Measurements from ENCODE around the gene ZACN. TPM values are rescaled to one million over a fixed set of nuclear protein-coding genes. Genes with fewer than 3 reads are reported as not detected.

Gene ZACN
- total RNA-seq, 1 donor from 2014 or later, result not detected

DNA sequence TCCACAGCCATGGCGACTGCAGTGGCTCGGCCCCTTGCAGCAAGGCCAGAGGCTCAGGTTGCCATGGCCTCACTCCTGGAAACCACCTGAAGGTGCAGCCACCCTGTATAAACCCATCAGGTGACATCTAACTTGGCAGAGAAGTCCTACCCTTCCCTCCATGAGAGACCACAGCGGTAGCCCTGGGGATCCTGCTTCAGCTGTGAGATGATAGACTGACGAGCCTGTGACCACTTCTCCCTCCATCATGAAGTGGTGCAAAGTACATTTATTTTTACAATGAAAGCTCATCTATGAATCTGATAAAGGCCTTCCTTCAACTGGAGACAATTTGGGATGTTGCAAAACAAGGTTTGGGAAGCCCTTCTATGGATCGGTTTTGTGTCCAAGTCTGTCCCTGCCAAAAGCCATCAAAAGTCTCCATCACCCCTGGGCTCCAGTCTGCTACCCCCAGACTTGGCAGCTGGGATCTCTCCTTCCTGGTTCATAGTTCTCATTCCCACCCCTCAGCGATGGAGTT lies 1.8 kb downstream of the ZACN start:
- DNase-seq (ENCODE audit: low spot score in 2 of 2), result no peak
- FAIRE-seq, result no peak

DNA sequence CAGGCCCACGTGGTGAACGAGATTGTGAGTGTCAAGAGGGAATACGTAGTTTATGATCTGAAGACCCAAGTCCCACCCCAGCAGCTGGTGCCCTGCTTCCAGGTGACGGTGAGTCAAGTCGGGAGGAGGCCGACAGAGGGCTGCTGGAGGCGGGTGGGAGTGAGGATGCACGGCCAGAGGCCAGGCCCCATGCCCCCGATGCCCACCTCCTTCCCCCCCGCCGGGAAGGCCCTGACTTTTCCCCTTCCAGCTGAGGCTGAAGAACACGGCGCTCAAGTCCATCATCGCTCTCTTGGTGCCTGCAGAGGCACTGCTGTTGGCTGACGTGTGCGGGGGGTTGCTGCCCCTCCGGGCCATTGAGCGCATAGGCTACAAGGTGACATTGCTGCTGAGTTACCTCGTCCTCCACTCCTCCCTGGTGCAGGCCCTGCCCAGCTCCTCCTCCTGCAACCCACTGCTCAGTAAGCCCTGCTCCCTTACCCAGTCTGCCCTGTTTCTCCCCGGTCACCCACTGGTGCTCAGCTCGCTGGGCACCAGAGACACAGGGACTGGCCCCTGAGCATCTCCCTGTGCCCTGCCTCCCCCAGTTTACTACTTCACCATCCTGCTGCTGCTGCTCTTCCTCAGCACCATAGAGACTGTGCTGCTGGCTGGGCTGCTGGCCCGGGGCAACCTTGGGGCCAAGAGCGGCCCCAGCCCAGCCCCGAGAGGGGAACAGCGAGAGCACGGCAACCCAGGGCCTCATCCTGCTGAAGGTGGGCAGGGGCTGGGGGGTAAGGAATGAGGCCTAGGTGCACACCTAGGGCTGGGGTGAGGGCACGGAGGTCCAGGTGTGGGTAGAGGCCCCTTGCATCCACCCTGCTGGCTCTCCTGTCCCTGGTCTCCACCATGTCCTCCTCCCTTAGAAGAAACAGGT lies 2.6 kb downstream of the ZACN start:
- DNase-seq (ENCODE audit: low spot score in 2 of 2) (no peak), FAIRE-seq (no peak)

DNA sequence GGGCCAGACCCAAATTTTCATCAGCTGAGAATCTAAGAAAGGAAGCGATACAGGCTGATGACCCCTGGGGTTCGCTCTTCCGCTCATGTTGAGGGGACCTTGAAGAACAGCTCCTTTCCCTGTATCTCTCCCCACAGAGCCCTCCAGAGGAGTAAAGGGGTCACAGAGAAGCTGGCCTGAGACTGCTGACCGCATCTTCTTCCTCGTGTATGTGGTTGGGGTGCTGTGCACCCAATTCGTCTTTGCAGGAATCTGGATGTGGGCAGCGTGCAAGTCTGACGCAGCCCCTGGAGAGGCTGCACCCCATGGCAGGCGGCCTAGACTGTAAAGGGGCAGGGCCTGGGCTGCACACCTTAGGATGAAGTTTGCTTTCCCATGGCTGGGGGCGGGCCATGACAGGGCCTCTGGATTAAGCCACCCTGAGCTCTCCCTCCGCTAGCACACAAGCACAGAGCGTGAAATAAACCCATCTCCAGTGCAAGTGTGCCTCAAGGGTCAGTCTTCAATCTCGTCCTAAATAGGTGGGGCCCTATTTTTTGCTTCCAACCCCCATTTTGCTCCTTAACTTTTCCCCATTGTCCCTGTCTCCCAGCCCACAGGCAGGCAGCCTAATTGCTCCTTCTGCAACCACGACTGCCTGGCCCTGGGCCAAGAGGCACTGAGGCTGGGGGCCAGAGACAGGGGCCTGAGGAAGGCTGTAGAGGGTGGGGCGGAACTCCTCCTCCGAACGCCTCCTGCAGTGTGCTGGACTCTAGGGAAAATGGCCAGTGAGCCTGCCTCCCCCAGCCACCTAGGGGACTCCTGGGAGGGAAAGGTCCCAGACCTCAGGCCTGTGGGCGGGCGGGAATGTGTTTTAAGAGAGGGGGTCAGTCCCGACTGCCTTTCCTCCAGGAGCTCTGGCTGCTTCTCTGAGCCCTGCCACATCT lies 3.6 kb downstream of the ZACN start:
- FAIRE-seq (no peak), DNase-seq (ENCODE audit: low spot score in 2 of 2) (no peak)

GRCh38 chr17:76083536-76084182 lies 4.7 kb downstream of the ZACN start:
- no peak for FAIRE-seq
- no peak for DNase-seq (ENCODE audit: low spot score in 2 of 2)

DNA sequence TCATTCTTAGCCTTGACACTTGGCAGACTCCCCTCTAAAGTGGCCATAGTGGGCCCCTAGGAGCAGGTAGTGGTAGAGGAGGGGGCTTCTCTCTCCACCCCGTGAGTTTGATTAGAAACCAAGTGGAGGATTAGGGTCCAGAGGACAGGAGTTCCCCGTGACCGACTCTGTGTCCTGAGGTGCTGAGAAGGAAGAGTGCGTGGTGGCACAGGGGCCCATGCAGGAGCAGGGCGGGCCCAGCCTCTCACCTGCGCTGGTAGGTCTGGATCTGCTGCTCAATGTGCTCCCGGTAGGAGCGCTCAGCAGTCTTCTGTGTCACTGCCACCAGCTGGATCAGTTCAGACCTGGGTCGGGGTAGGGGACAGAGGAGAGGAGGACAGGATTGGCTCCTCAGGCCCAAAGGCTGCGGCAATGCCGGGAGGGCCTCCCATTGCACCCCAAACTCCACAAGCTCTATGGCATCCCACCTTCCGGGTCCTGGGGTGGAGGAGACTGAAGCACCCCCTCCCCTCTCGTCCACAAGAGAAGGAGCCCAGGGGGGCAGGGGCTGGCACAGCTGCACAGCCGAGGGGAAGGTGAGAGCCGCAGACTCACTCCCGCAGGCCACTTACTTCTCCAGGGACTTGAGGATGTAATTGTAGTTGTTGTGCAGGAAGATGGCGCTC lies 6.2 kb downstream of the ZACN start:
- DNase-seq (ENCODE audit: low spot score in 2 of 2), result no peak
- FAIRE-seq, result no peak

DNA sequence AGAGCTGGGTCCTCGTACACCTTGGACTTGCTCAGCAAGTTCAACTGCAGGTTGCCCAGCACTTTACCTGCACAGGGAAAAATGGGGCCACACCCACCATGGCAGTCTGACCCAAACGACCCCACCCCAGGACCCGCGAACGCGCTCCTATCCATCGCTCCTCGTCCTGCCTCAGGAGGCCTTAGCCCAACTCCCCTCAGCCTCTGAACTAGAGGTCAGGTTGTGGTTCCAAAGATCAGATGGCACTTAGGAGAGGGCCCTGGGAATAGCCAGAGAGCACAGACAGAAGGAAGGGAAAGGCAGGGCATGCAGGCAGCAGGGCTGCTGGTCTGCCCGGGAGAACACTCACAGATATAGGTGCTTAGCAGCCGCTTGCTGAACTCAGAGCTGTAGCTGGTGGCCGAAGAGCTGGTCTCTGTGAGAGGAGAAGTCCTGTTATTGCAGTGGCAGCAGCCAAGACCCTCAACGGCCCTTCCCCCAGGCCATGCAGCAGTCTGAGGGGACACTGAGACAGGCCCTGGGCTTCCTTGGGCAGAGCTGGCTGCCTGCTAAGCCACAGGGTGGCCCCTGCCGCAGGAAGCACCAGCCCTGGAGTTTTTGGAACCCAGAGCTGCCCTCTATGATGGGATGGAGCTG lies 6.9 kb downstream of the ZACN start:
- no peak for FAIRE-seq
- DNase-seq (ENCODE audit: low spot score in 2 of 2), result no peak

GRCh38 chr17:76086384-76086783 lies 7.4 kb downstream of the ZACN start:
- no peak for FAIRE-seq
- DNase-seq (ENCODE audit: low spot score in 2 of 2), result no peak

DNA sequence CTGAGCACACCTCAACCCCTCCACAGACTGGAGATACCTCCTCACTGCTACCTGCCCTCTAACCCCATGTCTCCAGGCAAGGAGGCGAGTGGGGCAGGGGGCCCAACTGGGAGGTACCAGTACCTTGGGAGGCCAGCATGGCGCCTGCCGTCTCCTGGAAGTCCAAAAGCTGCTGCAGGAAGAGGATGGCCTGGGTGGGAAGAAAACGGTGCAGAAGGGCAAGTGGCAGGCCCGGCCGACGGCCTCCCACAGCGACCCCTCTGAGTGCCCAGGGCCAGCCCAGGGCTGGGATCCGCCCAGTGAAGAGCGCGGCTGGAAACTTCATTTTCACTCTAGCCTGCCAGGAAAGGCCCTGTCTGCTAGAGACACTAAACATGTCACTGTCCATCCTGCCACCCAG lies 8.5 kb downstream of the ZACN start:
- FAIRE-seq (no peak), DNase-seq (ENCODE audit: low spot score in 2 of 2) (no peak)

DNA sequence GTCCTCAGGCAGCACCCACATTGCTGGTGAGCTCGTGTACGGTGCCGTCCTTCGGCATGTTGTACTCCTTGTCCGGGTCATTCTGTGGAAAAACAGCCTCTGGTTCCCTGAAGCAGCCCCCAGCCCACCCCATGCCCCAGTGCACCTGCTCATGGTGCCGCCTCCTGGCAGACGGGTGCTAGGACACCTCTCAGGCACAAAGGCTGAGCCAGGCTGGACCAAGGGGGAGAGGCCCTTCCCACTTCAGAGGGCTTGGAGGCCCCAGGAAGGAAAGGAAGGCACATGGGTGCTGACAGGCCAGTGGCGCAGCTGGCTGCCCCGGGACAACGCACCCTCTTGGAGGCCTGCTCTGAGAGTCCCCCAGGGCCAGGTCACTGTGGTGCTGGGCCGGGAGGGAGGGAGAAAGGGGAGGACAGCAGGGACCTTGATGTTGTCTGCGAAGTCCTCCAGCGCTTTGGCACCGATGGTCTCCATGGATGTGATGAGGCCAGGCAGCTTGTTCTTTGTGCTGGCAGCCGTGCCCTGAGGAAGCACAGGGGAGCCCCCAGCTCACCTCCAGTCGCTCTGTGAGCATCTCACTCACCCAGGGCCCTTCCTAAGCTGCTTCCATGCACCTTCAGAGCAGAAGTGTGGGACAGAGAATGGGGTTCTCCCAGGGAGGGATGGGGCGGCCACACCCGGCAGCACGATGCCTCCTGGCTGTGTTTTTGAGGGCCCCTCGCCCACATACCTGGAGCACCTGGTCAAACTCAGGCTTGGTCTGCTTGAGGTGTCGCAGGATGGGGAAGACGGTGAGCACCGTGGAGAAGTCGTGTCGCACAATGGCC lies 9.3 kb downstream of the ZACN start:
- FAIRE-seq (no peak), DNase-seq (ENCODE audit: low spot score in 2 of 2) (no peak)

DNA sequence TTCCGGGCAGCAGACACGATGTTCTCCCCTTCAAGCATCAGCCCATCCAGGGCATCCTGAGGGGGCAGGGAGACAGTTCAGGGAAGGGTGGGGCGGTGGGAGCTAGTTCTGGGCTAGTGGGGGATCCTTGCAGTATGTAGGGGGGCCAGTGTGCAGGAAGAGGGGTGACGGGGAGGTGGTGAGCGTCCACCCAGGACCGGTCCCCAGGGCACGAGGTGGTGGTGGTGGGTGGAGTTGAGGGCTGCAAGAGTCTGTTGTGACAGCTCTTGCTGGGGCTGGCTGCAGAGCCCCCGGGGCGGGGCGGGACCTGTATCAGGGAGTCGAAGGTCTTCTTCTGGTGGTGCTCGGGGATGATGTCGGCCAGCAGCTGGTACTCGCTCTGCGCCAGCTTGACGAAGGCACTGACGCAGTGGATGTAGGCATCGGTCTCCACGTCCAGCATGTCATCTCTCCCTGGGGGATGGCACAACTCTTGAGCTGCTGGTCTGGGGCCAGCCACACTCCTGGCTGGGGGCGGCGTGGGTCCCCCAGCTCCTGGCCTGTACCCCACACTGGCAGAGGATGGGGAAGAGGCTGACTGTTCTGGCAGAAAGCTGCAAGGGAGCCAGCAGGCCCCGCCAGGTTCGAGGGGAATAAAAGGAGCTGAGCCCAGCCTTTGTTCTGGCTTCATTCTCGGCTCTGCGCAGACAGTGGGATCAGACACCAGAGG lies 10.0 kb downstream of the ZACN start:
- DNase-seq (ENCODE audit: low spot score in 2 of 2) (no peak), FAIRE-seq (no peak)

- DNase-seq (ENCODE audit: low spot score in 2 of 2) (no peak), FAIRE-seq (no peak)
Observed at GRCh38 chr17:76089680-76090516, 10.9 kb downstream of the ZACN start.

GRCh38 chr17:76090517-76091129 lies 11.6 kb downstream of the ZACN start:
- DNase-seq (ENCODE audit: low spot score in 2 of 2), result no peak
- no peak for FAIRE-seq

DNA sequence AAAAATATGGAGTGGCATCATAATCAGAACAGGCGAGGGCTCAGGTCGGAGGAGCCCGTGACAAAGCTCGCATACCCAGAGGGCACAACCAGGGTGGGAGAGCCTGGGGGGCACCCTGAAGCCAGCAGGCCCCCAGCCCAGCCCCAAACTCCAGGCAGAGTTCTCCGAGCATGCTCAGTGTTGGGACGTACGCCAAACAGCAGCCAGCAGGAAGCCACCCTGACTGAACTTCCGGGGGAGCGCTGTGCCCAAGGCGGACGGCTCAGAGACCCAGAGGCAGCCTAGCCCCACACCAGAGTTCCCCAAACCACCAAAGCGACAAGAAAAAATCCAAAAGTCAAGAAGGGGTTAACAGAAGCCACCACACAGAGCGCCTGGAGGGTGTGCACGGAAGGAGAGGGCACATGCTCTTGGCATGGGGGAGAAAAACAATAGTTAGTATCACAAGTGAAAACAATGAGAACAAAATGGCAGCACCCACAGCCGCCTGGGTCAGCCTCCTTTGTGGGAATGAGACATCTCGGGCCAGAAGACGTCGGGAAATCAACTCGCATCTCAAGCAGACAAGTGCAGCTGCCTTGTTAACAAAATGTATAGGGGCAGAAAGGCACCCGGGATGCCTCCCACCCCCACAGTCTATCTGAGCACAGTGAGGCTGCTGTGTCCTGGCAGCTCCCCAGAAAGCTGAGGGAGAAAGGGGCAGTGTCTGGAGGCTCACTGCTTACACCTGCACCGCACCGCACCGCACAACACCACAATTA lies 12.7 kb downstream of the ZACN start:
- DNase-seq (ENCODE audit: low spot score in 2 of 2) (no peak), FAIRE-seq (no peak)

DNA sequence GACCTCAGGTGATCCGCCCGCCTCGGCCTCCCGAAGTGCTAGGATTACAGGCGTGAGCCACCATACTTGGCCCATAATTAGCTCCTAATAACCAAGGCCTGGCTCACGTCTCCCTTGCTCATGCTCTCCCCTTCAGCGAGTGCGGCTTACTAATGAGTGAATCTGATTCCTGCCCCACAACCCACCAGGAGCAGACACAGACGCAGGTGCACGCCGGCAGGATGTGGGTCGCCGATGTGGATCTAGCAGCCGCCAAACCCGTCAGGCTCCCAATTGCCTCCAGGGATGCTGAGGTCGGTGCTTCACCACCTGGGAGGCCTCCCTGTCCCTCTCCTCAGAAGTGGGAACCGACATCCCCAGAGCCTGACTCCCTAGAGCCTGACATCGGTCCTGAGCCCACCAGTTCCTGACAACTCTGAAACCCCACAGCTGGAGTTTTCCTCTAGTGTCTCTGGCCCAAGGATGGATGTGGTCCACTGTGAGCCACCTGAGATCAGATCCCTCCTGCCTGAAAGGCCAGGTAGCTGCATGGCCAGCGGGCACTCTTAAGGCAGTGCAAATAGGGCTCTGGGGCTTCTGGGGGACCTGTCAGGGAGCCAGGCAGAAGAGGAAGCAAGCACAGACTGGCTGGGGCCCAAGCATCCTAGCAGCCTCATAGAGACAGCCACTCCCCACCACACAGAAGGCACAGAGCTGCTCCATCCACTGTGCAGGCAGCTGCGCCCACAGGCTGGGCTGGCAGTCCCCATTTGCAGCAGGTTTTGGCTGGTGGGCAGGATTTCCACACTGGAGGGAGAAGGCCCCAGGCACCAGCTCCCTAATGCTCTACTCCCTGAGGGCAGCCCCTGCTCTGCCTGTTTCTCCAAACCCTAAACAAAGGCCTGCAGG lies 13.8 kb downstream of the ZACN start:
- FAIRE-seq (no peak), DNase-seq (ENCODE audit: low spot score in 2 of 2) (no peak)

DNA sequence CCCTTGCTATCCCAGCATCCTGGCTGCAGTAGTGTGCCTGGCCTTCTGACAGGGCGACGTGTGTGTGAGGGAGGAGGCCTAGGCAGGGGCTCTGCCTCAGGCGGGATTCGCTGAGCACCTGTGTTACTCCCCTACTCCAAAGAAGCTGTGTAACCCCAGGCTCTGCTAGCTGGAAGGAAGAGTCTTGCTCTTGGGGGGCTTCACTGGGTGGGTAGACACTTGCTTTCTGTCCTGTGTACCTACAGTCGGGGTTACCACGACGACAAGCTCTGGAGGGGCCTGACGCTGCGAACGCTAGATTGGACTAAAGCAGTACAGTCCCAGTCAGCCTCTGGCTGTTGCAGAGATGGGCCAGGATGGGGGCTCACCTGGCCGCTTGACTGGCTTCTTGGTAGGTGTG lies 15.1 kb downstream of the ZACN start:
- DNase-seq (ENCODE audit: low spot score in 2 of 2), result no peak
- FAIRE-seq, result no peak

Measured in frontal cortex (tissue), 4 donors.